Left lung (tissue), 10 donors: ENCODE results near the gene WASF2. TPM values are rescaled to one million over a fixed set of nuclear protein-coding genes. Genes with fewer than 3 reads are reported as not detected.

Experiments used
- ATAC-seq: fragments of 200-7000 bp; cut with Tn5 transposase; one replicate; pipeline ENCODE4 v1.9.1; 2020; ENCODE audit warnings: moderate library complexity
- DNase-seq, 4 donors: peaks; one replicate each; pipeline ENCODE4 v3.0.0-alpha.2; 2013 to 2020
- H3K27ac ChIP-seq, 2 donors: fragments of 200-600 bp; sonication (generic) in 1 of 2; one replicate each; pipeline versions ENCODE4 v1.5.0 to v1.8.0; 2020 to 2021
- H3K27me3 ChIP-seq, 2 donors: fragments of 200-600 bp; sonication (generic) in 1 of 2; one replicate each; pipeline versions ENCODE4 v1.5.0 to v1.8.0; 2020 to 2021
- H3K36me3 ChIP-seq, 2 donors: fragments of 200-600 bp; sonication (generic) in 1 of 2; one replicate each; pipeline versions ENCODE4 v1.5.0 to v1.8.0; 2020 to 2021
- H3K4me1 ChIP-seq, 2 donors: fragments of 200-600 bp; one replicate each; pipeline ENCODE4 v1.8.0; 2021
- H3K4me3 ChIP-seq, 2 donors: fragments of 200-600 bp; sonication (generic) in 1 of 2; one replicate each; pipeline versions ENCODE4 v1.5.0 to v1.8.0; 2020 to 2021; ENCODE audit warnings: mild to moderate bottlenecking in 1 of 2
- H3K9me3 ChIP-seq, 2 donors: fragments of 200-600 bp; sonication (generic) in 1 of 2; one replicate each; pipeline versions ENCODE4 v1.5.0 to v1.8.0; 2020 to 2021
- intact Hi-C, 2 donors: fragments of 100-400 bp; cut with DNase I; formaldehyde crosslinking; loops; one replicate each; pipeline versions ENCODE4 v1.11.2 to v1.14.2; 2022
- polyA plus RNA-seq, 6 donors: library from polyadenylated mRNA; unstranded; fragments of 120-200 nt; gene quantifications; one replicate each; pipeline ENCODE4 v1.2.1, GENCODE V29; 2013; ENCODE audit not compliant: insufficient read length in 6 of 6
- total RNA-seq, 2 donors: library from RNA; stranded (reverse); fragmentation: NEBNext Ultra II Directional; extraction: Animal tissue kit (Norgen Biotek cat#: 25700); gene quantifications; one replicate each; pipeline ENCODE4 v1.2.1, GENCODE V29; 2021
- TF ChIP-seq, protein P1 (sequence below), 2 donors: fragments of 200-600 bp; sonication (generic) in 1 of 2; IDR thresholded peaks; one replicate each; pipeline versions ENCODE4 v1.5.0 to v1.8.0; 2021; ENCODE audit warnings: antibody characterized with exemption in 2 of 2
- donor health status: DM: no; HTN: yes; CAD: no.
- donor health status: DM: no; HTN: no; CAD: no.

WASF2 gene
- total and polyA plus RNA-seq, 8 donors: 108 to 147 (median 134) TPM

DNA sequence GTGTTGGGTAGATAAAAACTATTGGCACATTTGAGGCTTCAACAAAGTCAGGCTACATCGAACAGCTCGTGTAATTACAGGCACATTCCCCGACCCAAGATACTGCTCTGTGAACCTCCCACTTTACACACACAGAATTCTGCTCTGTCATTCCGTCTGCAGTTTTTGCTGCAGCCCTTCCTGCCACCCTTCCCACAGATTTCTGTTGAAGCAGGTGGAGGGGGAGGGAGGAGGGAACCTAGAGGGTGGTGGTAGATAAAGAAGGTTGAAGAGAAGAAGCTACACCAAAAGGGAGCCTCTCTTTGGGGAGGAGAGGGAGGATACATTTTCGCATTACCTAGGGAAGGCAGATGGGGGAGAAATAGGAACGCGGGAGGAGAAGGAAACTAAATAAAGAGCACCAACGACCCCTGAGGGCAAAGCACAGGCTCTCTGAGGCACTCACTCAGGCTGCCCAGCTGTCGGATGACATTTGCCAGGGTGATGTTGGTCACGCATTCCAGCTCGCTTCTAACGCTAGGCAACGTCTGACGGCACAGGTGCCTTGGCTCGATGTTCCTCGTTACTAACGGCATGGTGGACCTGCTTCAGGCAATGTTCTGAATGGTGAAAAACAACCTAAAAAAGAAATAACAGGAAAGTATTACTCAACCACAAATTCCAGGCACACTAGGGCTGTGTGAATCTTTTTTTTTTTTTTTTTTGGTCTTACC is 61.5 kb downstream of the WASF2 start:
- intact Hi-C loops: loop anchor here in 1 of 2 donors (10.0 kb wide), 1 partner anchor 56 kb away; no protein-coding TSS in a partner anchor
- H3K27me3 ChIP-seq: no peaks in the 10 kb centered on the region
- ATAC-seq: peak; percentile 24
- peaks cover 40 to 79% of the 10 kb centered on the region in 2 donors for H3K4me1 ChIP-seq
- no peak for DNase-seq
- TF ChIP-seq, protein P1, sequence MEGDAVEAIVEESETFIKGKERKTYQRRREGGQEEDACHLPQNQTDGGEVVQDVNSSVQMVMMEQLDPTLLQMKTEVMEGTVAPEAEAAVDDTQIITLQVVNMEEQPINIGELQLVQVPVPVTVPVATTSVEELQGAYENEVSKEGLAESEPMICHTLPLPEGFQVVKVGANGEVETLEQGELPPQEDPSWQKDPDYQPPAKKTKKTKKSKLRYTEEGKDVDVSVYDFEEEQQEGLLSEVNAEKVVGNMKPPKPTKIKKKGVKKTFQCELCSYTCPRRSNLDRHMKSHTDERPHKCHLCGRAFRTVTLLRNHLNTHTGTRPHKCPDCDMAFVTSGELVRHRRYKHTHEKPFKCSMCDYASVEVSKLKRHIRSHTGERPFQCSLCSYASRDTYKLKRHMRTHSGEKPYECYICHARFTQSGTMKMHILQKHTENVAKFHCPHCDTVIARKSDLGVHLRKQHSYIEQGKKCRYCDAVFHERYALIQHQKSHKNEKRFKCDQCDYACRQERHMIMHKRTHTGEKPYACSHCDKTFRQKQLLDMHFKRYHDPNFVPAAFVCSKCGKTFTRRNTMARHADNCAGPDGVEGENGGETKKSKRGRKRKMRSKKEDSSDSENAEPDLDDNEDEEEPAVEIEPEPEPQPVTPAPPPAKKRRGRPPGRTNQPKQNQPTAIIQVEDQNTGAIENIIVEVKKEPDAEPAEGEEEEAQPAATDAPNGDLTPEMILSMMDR (IDR thresholded peaks at IDR 0.05): no peak
- no peaks in the 10 kb centered on the region for H3K9me3 ChIP-seq
- peak overlapping the region in 1 of 2 donors; percentile 85 for H3K27ac ChIP-seq
- peaks cover 0 to 32% of the 10 kb centered on the region in 2 donors for H3K36me3 ChIP-seq
- no peak overlapping the region for H3K4me3 ChIP-seq

GRCh38 chr1:27427816-27428315 is 62.1 kb downstream of the WASF2 start:
- no peaks in the 10 kb centered on the region for H3K27me3 ChIP-seq
- intact Hi-C loops: loop anchor here in 1 of 2 donors (10.0 kb wide), 1 partner anchor 57 kb away; no protein-coding TSS in a partner anchor
- no peak for ATAC-seq
- TF ChIP-seq, protein P1 (IDR thresholded peaks at IDR 0.05): no peak
- peaks cover 0 to 32% of the 10 kb centered on the region in 2 donors for H3K36me3 ChIP-seq
- no peak overlapping the region for H3K4me3 ChIP-seq
- peaks cover 36 to 79% of the 10 kb centered on the region in 2 donors for H3K4me1 ChIP-seq
- H3K27ac ChIP-seq: peak overlapping the region in 1 of 2 donors; percentile 85
- no peaks in the 10 kb centered on the region for H3K9me3 ChIP-seq
- DNase-seq: no peak

DNA sequence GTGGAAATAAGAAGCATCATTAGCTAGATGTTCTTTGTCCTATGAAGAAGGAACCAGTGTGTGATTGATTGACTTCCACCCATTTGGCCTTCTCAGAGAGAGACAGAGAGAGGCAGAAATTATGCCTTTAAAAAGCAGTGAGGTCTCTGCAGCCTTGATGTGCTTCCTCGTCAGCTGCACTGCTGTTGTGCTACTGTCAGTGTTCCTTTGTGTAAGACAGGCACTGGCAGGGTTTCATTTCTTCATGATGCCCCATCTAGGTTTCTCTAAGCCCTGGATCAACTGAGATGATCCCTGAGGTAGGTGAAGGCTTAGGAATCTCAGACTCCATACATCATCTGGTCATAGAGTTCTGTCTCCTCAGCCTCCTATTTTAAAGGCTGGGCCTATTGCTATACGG is 62.6 kb downstream of the WASF2 start:
- H3K4me1 ChIP-seq: peaks cover 36 to 81% of the 10 kb centered on the region in 2 donors
- H3K9me3 ChIP-seq: no peaks in the 10 kb centered on the region
- H3K4me3 ChIP-seq: no peak overlapping the region
- H3K27me3 ChIP-seq: no peaks in the 10 kb centered on the region
- TF ChIP-seq, protein P1 (IDR thresholded peaks at IDR 0.05): no peak
- H3K36me3 ChIP-seq: peaks cover 0 to 32% of the 10 kb centered on the region in 2 donors
- DNase-seq (no peak), ATAC-seq (no peak)
- peak overlapping the region in 1 of 2 donors; percentile 85 for H3K27ac ChIP-seq
- intact Hi-C loops: loop anchor here in 1 of 2 donors (10.0 kb wide), 1 partner anchor 57 kb away; no protein-coding TSS in a partner anchor

- intact Hi-C loops: loop anchor here in 1 of 2 donors (10.0 kb wide), 1 partner anchor 61 kb away; no protein-coding TSS in a partner anchor
- DNase-seq (no peak), ATAC-seq (no peak)
- Histone ChIP-seq H3K9me3 (no peaks in the 10 kb centered on the region), H3K4me3 (no peak overlapping the region), H3K4me1 (peaks cover 20 to 81% of the 10 kb centered on the region in 2 donors), H3K27ac (no peak overlapping the region), H3K36me3 (peaks cover 0 to 34% of the 10 kb centered on the region in 2 donors), H3K27me3 (no peaks in the 10 kb centered on the region)
- TF ChIP-seq, protein P1 (IDR thresholded peaks at IDR 0.05): no peak
These were observed 66.3 kb downstream of the WASF2 start for GRCh38 chr1:27423709-27424108.
